Stimulated activated naive CD8-positive, alpha-beta T cell treated with anti-CD3 and anti-CD28 coated beads, Interleukin-15, Interleukin-2, amounts not matched to agents 100 U/mL and 50 U/mL, for 24 hours (primary cell): ENCODE results near the gene CDC73.
"Not testable (repeated sequence)": the region's sequence is repeated elsewhere in the genome, so short reads cannot be mapped to it uniquely, and the experiment has no call there.

Source experiments
- ATAC-seq: fragments of 150-1000 bp; cut with Tn5 transposase; one replicate; pipeline ENCODE4 v1.10.0; 2021
- DNase-seq: peaks from one replicate; pipeline ENCODE4 v3.0.0; 2021

Gene CDC73

GRCh38 chr1:193181985-193182384 lies 60.2 kb downstream of the CDC73 start:
- DNase-seq, result no peak

GRCh38 chr1:193183019-193183627 lies 61.3 kb downstream of the CDC73 start:
- ATAC-seq (no peak), DNase-seq (no peak)

More at GRCh38 chr1:193181985-193182384, 60.2 kb downstream of the CDC73 start:
- ATAC-seq, result no peak

GRCh38 chr1:193184776-193185175 lies 62.9 kb downstream of the CDC73 start:
- DNase-seq (no peak), ATAC-seq (no peak)

GRCh38 chr1:193185211-193185610 lies 63.4 kb downstream of the CDC73 start:
- ATAC-seq (no peak), DNase-seq (no peak)

- ATAC-seq (peak; percentile 40), DNase-seq (no peak)
Measured at GRCh38 chr1:193185901-193186731, 64.3 kb downstream of the CDC73 start, which contains the start of gene B3GALT2. TSS of gene B3GALT2 (minus strand) at chr1:193186613. CDS start at chr1:193181562, 5,051 bp downstream.

- DNase-seq (no peak), ATAC-seq (no peak)
Measured at GRCh38 chr1:193187114-193187513, 65.3 kb downstream of the CDC73 start.

- DNase-seq, ATAC-seq: not testable (repeated sequence)
Measured at GRCh38 chr1:193188915-193189314, 67.1 kb downstream of the CDC73 start.

- ATAC-seq, result no peak
- DNase-seq, result no peak
Measured at GRCh38 chr1:193189442-193190095, 67.7 kb downstream of the CDC73 start.

- no peak for ATAC-seq
- no peak for DNase-seq
Measured at GRCh38 chr1:193190096-193190744, 68.4 kb downstream of the CDC73 start.

GRCh38 chr1:193192586-193192985 lies 70.8 kb downstream of the CDC73 start:
- ATAC-seq (no peak), DNase-seq (no peak)

- no peak for DNase-seq
Measured at GRCh38 chr1:193199940-193200339, 78.1 kb downstream of the CDC73 start.

GRCh38 chr1:193201021-193201420 lies 79.2 kb downstream of the CDC73 start:
- peak; percentile 14 for ATAC-seq
- DNase-seq, result no peak

More at GRCh38 chr1:193199940-193200339, 78.1 kb downstream of the CDC73 start:
- ATAC-seq, result no peak

GRCh38 chr1:193210996-193211395 lies 89.2 kb downstream of the CDC73 start:
- ATAC-seq (no peak), DNase-seq (no peak)

- ATAC-seq (peak; percentile 63), DNase-seq (no peak)
Measured at GRCh38 chr1:193211539-193211938, 89.7 kb downstream of the CDC73 start.

GRCh38 chr1:193212637-193213036 lies 90.8 kb downstream of the CDC73 start:
- DNase-seq (no peak), ATAC-seq (no peak)

- no peak for DNase-seq
- no peak for ATAC-seq
Measured at GRCh38 chr1:193213998-193214397, 92.2 kb downstream of the CDC73 start.

- DNase-seq, result no peak
Measured at GRCh38 chr1:193216920-193217319, 95.1 kb downstream of the CDC73 start.

GRCh38 chr1:193219391-193219790 lies 97.6 kb downstream of the CDC73 start:
- ATAC-seq, result no peak
- no peak for DNase-seq

More at GRCh38 chr1:193216920-193217319, 95.1 kb downstream of the CDC73 start:
- no peak for ATAC-seq

- DNase-seq (no peak), ATAC-seq (no peak)
Measured at GRCh38 chr1:193221651-193222050, 99.8 kb downstream of the CDC73 start.

GRCh38 chr1:193222056-193222615 lies 100.3 kb downstream of the CDC73 start:
- no peak for DNase-seq
- ATAC-seq, result no peak

- ATAC-seq (no peak), DNase-seq (no peak)
Measured at GRCh38 chr1:193229136-193229535, 107.3 kb downstream of the CDC73 start.

GRCh38 chr1:193231146-193231545 lies 109.3 kb downstream of the CDC73 start:
- not testable (repeated sequence) for DNase-seq, ATAC-seq
